ENCODE results near the gene UBTFL1. TPM values are rescaled to one million over a fixed set of nuclear protein-coding genes. Genes with fewer than 3 reads are reported as not detected.

The UBTFL1 gene

DNA sequence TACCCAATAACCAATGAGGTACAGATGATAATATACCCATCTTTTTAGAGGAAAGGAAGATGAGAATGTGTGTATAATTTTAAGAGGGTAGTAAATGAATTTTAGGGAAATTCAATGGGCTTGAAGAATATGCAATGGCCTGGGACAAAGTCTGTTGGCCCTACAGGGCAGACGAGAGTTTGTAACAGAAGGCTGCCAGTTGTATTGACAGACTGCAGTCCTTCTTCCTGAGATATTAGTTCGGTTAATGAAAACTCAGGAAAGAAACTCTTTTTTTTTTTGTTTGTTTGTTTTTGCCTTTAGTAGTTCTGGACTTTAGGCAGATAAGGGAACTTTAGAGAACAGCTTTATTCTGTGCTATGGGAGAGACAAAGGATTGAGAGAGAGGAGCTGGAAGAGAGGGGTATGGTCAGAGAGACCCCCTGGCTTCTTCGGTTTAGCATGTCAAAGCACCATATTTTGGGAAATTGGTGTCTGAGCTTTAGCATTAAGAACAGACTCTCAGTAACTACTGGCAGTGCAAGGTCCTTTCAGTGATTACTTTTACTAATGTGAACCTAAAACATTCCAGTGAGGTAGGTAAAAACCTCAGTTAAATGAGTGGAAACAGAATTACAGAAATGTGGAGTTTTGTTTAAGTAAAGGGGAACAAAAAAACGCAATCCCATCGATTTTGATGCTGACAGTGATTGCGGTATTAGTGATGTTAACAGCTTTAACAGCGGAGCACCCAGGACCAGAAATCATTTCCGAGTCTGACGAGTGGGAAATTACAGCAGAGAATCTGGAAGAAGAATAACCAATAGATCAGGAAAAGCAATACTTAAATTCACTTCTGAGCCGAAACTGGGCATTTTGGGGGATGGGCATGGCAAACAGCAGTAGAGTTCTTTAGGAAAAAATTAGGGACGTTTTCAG lies 48.1 kb downstream of the UBTFL1 start:
- Histone ChIP-seq H3K36me3 (ENCODE audit: insufficient read depth, low read length) (no peaks in the 10 kb centered on the region), H3K4me1 (ENCODE audit: control insufficient read depth, insufficient read depth, low read length) (peaks cover 3% of the 10 kb centered on the region), H3K9ac (ENCODE audit: low read depth, low read length) (peak overlapping the region; percentile 48), H3K4me2 (ENCODE audit: low read length) (peak overlapping the region; percentile 98), H3K9me3 (replicated peaks; ENCODE audit: low read length) (no peaks in the 10 kb centered on the region), H3K4me3 (ENCODE audit: low read length) (peak overlapping the region; percentile 77), H3K27me3 (ENCODE audit: control insufficient read depth, insufficient read depth, low read length) (peaks cover 16% of the 10 kb centered on the region)

DNA sequence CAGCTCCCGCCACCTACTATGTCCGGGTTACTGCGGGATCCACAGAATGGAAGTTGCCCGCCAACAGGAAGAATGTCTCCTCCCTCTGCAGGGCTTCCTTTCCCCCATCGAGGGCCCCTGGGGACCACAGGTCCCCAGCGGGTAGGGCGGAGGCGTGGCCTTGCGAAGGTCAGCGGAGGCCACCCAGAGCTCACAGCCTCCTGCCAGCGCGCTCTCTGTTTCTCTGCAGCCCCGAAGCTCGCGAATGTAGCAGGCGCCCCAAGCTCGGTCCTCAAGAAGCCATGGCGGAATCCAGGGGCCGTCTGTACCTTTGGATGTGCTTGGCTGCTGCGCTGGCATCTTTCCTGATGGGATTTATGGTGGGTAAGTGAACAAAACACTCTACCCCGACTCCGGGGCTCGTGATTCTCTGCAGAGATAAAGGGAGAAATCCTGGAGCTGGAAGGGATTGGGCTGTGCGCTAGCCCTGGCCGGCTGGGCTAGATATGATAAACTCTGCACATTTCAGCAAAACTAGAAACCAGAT lies 48.8 kb downstream of the UBTFL1 start, which contains the start of gene NAALAD2:
NAALAD2 (plus strand) TSS at position 186 of the 526 bp plus-strand sequence; CDS start at position 282, 96 bp downstream.
- peak within 1 kb of the TSS; percentile 98 for H3K4me2 ChIP-seq (ENCODE audit: low read length)
- H3K36me3 ChIP-seq (ENCODE audit: insufficient read depth, low read length), result no peaks in the 10 kb centered on the region
- peak within 1 kb of the TSS; percentile 77 for H3K4me3 ChIP-seq (ENCODE audit: low read length)
- peak within 1 kb of the TSS; percentile 48 for H3K9ac ChIP-seq (ENCODE audit: low read depth, low read length)
- peaks cover 14% of the 10 kb centered on the region for H3K27me3 ChIP-seq (ENCODE audit: control insufficient read depth, insufficient read depth, low read length)
- no peaks in the 10 kb centered on the region for H3K9me3 ChIP-seq (replicated peaks; ENCODE audit: low read length)
- H3K4me1 ChIP-seq (ENCODE audit: control insufficient read depth, insufficient read depth, low read length), result peaks cover 3% of the 10 kb centered on the region

DNA sequence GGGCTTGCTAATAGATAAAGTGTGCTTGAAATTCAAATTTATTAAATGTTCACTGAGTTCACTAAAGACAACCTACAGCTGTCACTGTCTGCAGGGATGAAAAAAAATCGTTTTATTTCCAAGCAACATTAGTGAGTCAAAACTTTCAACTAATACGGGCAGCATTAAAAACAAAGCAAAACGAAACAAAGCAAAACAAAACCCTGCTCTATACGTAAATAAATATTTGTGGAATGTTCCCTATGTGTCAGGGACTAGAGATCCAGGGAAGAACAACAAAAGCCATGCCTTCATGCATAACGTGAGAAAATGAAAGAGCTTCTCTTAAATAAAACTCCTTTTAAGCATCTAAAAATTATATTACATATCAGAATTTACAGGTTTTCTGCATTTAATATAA lies 49.3 kb downstream of the UBTFL1 start:
- peak overlapping the region; percentile 98 for H3K4me2 ChIP-seq (ENCODE audit: low read length)
- H3K27me3 ChIP-seq (ENCODE audit: control insufficient read depth, insufficient read depth, low read length), result peaks cover 14% of the 10 kb centered on the region
- H3K4me3 ChIP-seq (ENCODE audit: low read length), result peak overlapping the region; percentile 77
- H3K36me3 ChIP-seq (ENCODE audit: insufficient read depth, low read length), result no peaks in the 10 kb centered on the region
- H3K4me1 ChIP-seq (ENCODE audit: control insufficient read depth, insufficient read depth, low read length), result peaks cover 3% of the 10 kb centered on the region
- no peaks in the 10 kb centered on the region for H3K9me3 ChIP-seq (replicated peaks; ENCODE audit: low read length)
- peak overlapping the region; percentile 48 for H3K9ac ChIP-seq (ENCODE audit: low read depth, low read length)

Small RNA genes lying within 50 kb of the gene (small RNA-seq; reads per million reads assigned to genes)
- not detected for gene AP000827.1
- not detected for gene RF00275
